ENCODE data around the gene FTCDNL1.

DNA sequence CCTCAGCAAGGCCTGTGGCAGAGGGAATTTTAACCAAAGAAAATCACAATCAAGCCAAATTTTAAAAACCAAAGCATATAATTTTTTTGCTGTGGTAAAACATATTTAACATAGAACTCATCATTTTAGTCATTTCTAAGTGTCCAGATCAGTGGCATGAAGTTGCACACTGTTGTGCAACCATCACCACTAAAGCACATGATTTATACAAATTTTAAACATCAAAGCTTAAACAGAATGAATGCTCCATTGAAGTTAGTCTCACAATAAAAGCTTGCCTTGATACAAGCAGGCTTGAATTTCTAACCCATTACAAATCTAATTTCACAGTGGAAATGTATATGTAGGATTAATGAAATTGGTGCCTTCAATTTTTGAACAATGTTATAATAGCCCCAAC is 31.2 kb downstream of the FTCDNL1 start:
- TF ChIP-seq, protein P1, sequence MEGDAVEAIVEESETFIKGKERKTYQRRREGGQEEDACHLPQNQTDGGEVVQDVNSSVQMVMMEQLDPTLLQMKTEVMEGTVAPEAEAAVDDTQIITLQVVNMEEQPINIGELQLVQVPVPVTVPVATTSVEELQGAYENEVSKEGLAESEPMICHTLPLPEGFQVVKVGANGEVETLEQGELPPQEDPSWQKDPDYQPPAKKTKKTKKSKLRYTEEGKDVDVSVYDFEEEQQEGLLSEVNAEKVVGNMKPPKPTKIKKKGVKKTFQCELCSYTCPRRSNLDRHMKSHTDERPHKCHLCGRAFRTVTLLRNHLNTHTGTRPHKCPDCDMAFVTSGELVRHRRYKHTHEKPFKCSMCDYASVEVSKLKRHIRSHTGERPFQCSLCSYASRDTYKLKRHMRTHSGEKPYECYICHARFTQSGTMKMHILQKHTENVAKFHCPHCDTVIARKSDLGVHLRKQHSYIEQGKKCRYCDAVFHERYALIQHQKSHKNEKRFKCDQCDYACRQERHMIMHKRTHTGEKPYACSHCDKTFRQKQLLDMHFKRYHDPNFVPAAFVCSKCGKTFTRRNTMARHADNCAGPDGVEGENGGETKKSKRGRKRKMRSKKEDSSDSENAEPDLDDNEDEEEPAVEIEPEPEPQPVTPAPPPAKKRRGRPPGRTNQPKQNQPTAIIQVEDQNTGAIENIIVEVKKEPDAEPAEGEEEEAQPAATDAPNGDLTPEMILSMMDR (IDR thresholded peaks at IDR 0.05), result no peak
- TF ChIP-seq ZFX (IDR thresholded peaks at IDR 0.05; ENCODE audit: borderline replicate concordance), result no peak

All from 22Rv1 (cell line).